Measurements from ENCODE around the gene DNAJC18.
"Not testable (repeated sequence)": the region's sequence is repeated elsewhere in the genome, so short reads cannot be mapped to it uniquely, and the experiment has no call there.

Gene DNAJC18

DNA sequence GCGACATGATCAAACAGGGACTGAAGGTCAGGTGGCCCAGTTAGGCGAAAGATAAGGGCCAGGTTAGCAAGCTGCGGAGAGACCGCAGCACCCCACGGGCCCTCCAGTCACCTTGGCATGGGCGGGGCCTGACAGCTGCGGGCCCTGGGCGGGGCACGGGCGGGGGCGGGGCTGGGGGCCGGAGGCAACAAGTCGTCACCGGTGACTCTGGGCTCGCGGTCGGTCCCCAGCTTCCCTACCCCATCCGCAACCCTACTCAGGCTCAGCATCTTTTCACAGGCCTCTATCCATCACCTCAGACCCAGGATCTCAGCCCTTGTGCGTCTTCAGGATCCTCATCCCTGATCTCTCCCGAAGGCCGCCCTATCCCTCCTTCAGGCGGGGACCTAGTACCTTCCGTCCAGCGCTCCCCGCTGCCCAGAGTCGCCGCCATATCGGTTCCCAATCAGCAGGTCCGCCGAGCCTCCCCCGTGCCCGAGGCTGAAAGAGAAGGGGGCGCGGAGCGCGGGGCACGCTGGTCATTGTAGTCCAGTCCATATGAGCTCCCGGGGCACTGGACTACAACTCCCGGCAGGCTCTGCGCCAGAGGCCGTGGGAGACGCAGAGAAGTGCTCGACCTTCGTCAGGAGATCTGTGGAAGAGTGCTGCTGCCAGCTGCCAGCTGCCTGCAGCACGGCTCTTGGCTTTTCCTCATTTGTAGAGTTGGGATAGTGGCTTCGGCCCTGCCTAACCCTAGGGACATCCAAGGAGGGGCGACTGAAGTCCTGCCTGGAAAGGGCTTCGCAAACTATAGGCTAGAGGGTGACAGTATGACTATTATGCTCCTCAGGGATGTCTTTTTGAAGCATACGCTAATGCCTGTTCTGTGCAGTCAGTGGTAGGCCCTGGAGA is at the start of gene DNAJC18:
Gene DNAJC18, minus strand, starts transcription at position 513 of the 891 bp plus-strand sequence. Its CDS starts 80 bp downstream, at position 433.
- peak; percentile 87 to 90 for DNase-seq

DNA sequence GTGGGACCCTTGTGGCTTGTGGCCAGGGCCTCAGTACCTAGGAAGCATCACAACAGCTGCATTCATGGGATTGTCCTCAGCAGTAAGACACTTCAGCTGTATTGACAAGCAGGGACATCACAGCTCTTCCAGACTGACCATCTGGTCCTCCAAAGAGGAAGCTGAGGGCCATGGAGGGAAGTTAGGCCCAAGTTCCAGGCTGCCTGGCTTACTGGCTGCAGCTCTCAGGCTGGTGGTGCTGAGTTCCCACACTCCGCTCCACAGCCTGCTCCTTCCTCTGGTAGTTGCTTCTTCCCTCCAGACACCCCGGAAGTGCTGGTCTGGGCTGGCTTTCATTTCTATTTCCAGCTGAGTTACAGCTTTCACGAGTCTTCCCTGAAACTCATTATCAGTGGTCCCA is 48.9 kb upstream of the DNAJC18 start:
- no peak for DNase-seq

- DNase-seq = no peak
Observed at GRCh38 chr5:139486201-139486600, 46.9 kb upstream of the DNAJC18 start.

DNA sequence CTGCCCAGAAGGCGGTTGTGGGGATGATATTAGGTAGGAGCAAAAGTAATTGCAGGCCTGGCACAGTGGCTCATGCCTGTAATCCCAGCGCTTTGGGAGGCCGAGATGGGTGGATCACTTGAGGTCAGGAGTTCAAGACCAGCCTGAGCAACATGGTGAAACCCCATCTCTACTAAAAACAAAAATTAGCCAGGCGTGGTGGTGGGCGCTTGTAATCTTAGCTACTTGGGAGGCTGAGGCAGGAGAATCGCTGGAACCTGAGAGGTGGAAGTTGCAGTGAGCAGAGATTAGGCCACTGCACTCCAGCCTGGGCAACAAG is 43.5 kb upstream of the DNAJC18 start:
- DNase-seq = not testable (repeated sequence)

DNA sequence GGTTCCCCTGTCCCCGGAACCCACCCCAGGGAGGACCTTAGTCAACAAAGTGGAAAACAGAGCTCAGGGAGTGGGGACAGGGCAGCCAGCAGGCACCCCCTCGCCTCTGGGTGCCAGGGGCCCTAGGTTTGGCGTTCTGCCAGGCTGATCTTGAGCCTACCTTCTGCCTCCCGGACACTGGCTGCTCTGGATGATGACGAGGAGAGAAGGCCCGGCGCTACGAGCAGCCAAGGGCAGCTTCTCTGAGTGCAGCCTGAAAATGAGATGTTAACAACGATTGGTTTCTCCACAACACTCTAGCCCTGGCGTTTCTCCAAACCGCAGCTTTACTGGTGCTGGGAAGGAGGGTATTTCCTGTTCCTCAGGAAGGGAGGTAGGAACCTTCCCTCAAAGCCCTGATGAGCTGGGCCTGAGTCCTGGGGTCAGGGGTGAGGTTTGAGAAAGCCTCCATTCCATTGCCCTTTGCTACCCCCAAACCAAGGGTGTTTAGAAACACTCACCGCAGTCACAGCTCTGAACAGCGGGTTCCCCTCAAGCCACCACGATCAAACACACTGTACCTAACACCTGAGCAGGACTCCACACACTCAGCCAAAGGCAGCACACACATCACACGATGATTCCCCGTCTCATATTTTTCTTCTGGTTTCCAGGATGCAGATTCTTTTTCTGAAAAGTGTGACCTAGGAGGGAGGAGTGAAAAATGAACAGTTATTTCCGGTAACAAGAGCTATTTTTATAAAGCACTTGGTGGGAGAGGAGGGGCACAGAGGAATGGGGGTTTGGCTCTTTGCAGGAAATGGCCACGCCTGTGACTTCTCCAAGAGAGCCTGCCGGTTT is 42.9 kb upstream of the DNAJC18 start, which contains the start of gene STING1:
Gene STING1, minus strand, starts transcription at position 709 of the 840 bp plus-strand sequence. CDS start 1,054 bp downstream, outside the sequence.
- peak; percentile 48 to 53 for DNase-seq

GRCh38 chr5:139481580-139482049 is 42.3 kb upstream of the DNAJC18 start:
- no peak for DNase-seq

DNA sequence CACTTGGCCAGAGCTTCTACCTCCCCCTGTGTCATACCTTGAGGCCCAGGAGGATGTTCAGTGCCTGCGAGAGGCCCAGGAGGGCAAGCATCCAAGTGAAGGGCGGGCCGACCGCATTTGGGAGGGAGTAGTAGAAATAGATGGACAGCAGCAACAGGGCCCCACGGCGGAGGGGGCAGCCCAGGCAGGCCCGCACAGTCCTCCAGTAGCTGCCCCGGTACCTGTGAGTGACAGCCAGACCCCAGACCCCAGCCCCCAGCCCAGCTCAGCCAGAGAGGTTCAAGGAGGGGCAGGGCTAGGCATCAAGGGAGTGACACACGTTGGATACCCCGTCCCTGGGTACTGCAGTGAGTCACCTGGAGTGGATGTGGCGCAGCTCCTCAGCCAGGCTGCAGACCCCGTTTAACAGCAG is 41.8 kb upstream of the DNAJC18 start:
- DNase-seq = peak; percentile 48 to 53

GRCh38 chr5:139479729-139480128 is 40.4 kb upstream of the DNAJC18 start:
- DNase-seq = not testable (repeated sequence)

DNA sequence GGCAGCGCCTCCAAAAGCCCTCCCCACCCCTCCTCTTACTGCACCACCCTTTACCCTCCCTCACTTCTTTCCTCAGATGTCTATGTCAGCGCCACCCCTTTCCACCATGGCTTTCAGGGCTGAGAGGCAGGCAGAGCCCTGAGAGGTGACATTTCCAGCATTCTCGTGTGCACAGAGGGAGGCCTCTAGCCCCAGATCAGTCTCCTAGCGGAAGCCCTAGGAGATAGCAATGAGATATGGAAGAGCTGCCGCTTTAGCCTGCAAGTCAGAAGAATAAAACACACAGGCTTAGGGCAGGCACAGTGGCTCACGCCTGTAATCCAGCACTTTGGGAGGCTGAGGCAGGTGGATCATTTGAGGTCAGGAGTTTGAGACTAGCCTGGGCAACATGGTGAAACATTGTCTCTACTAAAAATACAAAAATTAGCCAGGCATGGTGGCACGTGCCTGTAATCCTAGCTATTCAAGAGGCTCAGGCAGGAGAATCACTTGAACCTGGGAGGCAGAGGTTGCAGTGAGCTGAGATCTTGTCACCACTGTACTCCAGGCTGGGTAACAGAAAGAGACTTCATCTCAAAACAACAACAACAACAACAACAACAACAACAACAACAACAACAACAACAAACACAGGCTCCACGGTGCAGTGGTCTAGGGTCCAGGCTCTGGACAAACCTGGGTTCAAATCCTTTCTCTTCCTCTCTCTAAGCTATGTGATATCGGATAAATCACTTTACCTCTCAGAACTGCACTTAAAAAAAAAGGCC is 39.5 kb upstream of the DNAJC18 start:
- not testable (repeated sequence) for DNase-seq

GRCh38 chr5:139475865-139476617 is 36.7 kb upstream of the DNAJC18 start:
- no peak for DNase-seq

DNA sequence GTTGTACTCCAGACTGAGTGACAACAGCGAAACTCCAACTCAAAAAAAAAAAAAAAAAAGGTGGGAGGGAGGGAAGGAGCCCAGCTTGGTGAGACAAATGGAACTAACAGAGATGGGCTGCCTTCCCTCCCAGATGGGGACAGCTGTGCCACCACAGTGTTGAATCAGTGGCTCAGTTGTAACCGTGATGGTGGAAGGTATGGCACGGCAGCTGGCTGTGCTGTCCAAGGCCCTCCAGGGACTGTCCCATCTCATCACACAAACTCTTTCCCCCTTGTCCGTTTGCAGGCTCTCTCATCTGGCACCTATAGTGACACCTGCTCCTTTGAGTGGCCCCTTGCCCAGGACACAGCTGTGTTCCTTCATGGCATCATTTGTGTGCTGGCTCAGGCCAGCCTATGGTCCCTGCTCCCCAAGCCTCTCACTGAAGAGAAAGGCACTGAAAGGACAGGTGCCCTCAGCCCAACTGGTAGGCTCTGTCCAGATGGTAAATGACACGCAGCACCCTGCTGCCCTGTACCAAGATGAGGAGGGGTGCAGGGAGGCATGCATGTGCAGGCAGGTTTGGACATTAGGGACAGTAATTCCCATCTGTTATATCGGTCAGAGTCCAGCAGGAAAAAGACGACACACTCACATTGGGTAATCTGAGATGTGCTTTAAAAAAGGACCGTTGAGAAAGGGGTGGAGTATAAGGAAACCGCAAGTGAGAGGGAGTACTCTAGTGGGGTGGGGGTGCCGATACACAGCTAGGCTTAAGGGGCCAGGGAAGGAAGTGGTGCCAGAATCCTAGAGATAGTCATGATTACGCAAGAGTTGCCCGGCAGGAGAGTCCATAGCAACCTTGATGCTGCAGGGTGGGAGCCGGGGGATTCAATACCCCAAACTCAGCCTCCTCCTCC is 35.8 kb upstream of the DNAJC18 start:
- DNase-seq = no peak

GRCh38 chr5:139473565-139473964 is 34.2 kb upstream of the DNAJC18 start:
- no peak for DNase-seq

GRCh38 chr5:139473105-139473504 is 33.8 kb upstream of the DNAJC18 start:
- DNase-seq = no peak

DNA sequence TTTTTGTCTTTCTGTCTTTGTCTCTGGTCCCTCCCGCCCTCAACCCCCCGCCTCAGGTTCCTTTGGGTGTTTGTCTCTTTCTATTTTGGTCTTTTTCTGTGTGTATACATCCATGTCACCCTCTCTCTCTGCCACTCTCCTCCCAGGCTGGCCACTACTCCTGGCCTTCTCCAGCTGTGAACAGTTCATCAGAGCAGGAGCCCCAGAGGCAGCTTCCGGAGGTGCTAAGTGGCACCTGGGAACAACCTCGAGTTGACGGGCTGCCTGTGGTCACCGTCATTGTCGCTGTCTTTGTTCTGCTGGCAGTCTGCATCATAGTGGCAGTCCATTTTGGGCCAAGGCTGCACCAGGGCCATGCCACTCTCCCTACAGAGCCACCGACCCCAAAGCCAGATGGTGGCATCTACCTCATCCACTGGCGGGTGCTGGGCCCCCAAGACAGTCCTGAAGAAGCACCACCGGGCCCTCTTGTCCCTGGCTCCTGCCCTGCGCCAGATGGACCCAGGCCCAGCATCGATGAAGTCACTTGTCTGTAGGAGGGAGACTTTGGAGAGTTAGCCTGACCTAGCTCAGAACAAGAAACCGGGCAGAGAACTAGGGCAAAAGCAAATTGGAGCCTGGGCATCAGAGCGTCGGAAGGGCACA is 33.2 kb upstream of the DNAJC18 start:
- no peak for DNase-seq

DNA sequence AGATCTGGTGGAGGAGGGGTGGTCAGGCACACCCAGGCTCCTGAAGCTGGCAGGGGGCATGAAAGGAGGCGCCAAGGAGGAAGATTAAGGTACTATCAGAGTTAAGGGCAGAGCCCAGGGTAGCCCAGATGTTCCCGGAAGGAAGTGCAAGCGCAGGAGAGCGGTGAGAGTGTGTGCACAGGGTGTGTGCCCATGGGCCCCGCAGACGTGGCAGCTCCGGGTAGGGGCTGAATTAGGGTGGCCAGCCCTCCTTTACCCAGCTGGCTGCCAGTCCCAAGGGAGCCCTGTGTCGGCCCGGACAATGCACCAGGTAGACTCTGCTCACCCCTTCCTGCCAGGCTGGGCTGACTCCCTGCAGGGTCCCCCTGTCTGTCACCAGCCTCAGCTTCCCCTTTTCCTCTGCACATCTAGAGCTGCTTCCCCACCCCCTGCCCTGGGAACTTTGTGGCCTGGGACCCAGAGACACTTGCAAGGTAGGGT is 31.5 kb upstream of the DNAJC18 start, which contains the start of gene SMIM33:
Gene SMIM33, plus strand, starts transcription at position 184 of the 480 bp plus-strand sequence. Its CDS starts 118 bp downstream, at position 302.
- DNase-seq = peak; percentile 28 to 44

- DNase-seq = no peak
Observed at GRCh38 chr5:139468421-139468931, 29.2 kb upstream of the DNAJC18 start.

GRCh38 chr5:139462586-139463276 is 23.4 kb upstream of the DNAJC18 start, which contains the start of gene ECSCR:
Gene ECSCR (minus strand): TSS chr5:139462743. CDS start chr5:139462670, 73 bp downstream.
- no peak for DNase-seq

DNA sequence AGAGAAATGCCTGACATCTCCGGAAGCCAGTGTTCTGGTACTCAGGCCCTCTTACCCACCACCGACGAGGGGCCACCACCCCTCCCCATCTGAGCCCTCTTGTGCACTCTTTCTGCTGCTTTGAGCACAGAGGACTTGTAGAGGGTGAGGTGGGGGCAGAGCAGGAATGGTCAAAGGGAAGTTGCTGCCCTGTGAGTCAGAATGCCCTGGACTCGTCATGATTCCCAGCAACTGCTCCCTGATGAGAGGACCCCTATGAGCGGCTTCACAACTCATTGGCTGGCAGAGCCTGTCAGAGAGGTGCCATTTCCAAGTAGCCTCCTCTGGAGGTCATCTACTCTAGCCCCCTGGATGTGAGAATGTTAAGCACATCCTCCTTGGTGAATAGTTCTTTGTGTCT is 22.4 kb upstream of the DNAJC18 start:
- no peak for DNase-seq

GRCh38 chr5:139461176-139461575 is 21.9 kb upstream of the DNAJC18 start:
- DNase-seq = no peak

Data from activated CD4-positive, alpha-beta T cell treated with anti-CD3 and anti-CD28 coated beads for 4 hours (primary cell).